ENCODE data around the gene LINS1.

LINS1 gene

DNA sequence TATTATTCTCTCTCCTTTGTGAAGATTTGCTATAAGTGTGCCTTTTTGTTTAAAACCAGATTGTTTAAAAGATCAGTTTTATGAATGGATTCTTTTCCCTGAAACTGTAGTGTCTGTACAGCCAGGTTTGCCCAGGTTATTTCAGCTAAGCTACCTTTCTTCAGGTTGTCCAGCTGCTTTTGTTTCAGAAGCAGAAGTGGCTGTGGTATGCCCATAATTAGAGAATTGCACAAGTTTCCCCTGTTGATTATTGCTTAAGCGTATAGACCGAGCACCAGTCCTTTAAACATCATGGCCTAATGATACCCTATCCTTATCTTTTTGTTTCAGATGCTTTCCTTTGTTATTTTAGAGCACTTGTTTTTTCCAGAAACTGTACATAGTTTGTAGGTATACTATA lies 10.6 kb upstream of the LINS1 start:
- no peak for DNase-seq (ENCODE audit: extremely low spot score)
- CTCF ChIA-PET: no interaction called here
- TF ChIP-seq ARNT (IDR thresholded peaks at IDR 0.05) (no peak), FOXM1 (IDR thresholded peaks at IDR 0.05; ENCODE audit: borderline replicate concordance) (no peak), BHLHE40 (IDR thresholded peaks at IDR 0.05; ENCODE audit: borderline replicate concordance) (no peak), ZNF384 (IDR thresholded peaks at IDR 0.05) (no peak), NFRKB (IDR thresholded peaks at IDR 0.05) (no peak), ELF4 (IDR thresholded peaks at IDR 0.05) (no peak), SUZ12 (IDR thresholded peaks at IDR 0.05) (no peak), LEF1 (IDR thresholded peaks at IDR 0.05; ENCODE audit: borderline replicate concordance) (no peak)
- TF ChIP-seq, protein P1, sequence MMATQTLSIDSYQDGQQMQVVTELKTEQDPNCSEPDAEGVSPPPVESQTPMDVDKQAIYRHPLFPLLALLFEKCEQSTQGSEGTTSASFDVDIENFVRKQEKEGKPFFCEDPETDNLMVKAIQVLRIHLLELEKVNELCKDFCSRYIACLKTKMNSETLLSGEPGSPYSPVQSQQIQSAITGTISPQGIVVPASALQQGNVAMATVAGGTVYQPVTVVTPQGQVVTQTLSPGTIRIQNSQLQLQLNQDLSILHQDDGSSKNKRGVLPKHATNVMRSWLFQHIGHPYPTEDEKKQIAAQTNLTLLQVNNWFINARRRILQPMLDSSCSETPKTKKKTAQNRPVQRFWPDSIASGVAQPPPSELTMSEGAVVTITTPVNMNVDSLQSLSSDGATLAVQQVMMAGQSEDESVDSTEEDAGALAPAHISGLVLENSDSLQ (IDR thresholded peaks at IDR 0.05): no peak
- POLR2A ChIA-PET: no interaction called here

DNA sequence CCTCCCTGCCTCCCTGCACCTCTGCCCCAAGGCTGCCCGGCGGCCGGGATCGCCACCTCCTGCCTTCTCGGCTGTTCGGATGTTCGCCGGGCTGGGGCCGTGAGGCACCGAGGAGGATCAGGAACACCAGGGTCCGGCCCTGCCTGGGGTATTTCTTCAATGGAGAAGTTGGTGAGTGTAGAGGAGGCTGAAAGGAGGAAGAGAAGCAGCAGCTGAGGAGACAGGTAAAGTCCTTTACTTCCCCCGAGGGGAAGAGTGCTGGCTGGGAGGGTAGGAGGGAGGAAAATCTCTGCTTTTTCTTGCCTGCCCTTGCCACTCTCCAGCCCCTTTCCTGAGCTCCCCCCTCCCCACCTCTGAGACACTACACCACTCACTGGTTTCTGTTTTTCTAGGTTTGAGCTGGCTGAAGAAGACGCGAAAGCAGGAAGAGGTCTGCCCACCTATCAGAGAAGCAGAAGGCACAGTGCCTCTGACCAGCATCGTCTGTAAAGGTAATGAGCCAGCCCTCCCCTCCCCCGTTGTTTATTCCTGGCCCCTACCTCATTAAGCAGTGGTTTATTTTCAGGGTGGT lies 924 bp upstream of the LINS1 start:
- TF ChIP-seq SUZ12 (IDR thresholded peaks at IDR 0.05) (no peak), ARNT (IDR thresholded peaks at IDR 0.05) (no peak), SP1 (IDR thresholded peaks at IDR 0.05) (no peak), L3MBTL2 (conservative IDR thresholded peaks at IDR 0.05) (no peak), CTBP1 (IDR thresholded peaks at IDR 0.05; ENCODE audit: borderline replicate concordance) (no peak), ZNF384 (IDR thresholded peaks at IDR 0.05) (no peak), ELF4 (IDR thresholded peaks at IDR 0.05) (no peak), FOXK2 (IDR thresholded peaks at IDR 0.05) (no peak), NFRKB (IDR thresholded peaks at IDR 0.05) (no peak), TARDBP (IDR thresholded peaks at IDR 0.05) (no peak), HDGF (IDR thresholded peaks at IDR 0.05; ENCODE audit: borderline replicate concordance) (no peak), FOXM1 (IDR thresholded peaks at IDR 0.05; ENCODE audit: borderline replicate concordance) (no peak), FOXA1 (IDR thresholded peaks at IDR 0.05) (no peak), LEF1 (IDR thresholded peaks at IDR 0.05; ENCODE audit: borderline replicate concordance) (no peak)
- TF ChIP-seq, protein P1 (IDR thresholded peaks at IDR 0.05): no peak
- ChIA-PET POLR2A (interaction anchor here (0.6 to 1.9 kb wide), 11 partner anchors 12 to 1101 kb away, joined by 3 to 11 read pairs (median 4); partner anchors contain the start of gene ADAMTS17), CTCF (interaction anchor here (0.9 to 1.6 kb wide), 2 partner anchors 253 to 261 kb away, joined by 4 read pairs; partner anchors contain the start of gene ADAMTS17)
- DNase-seq (ENCODE audit: extremely low spot score): peak; percentile 26

GRCh38 chr15:100601617-100602063 lies 344 bp downstream of the LINS1 start:
- DNase-seq (ENCODE audit: extremely low spot score): peak; percentile 56
- ChIA-PET POLR2A (interaction anchor here (0.7 to 1.9 kb wide), 12 partner anchors 8 to 1103 kb away, joined by 3 to 11 read pairs (median 4); partner anchors contain the start of gene ADAMTS17), CTCF (no interaction called here)
- TF ChIP-seq FOXA1 (IDR thresholded peaks at IDR 0.05) (no peak), FOXM1 (IDR thresholded peaks at IDR 0.05; ENCODE audit: borderline replicate concordance) (no peak), LEF1 (IDR thresholded peaks at IDR 0.05; ENCODE audit: borderline replicate concordance) (no peak), NFRKB (IDR thresholded peaks at IDR 0.05) (no peak), SUZ12 (IDR thresholded peaks at IDR 0.05) (no peak), TARDBP (IDR thresholded peaks at IDR 0.05) (no peak), SP1 (IDR thresholded peaks at IDR 0.05) (no peak), ELF4 (IDR thresholded peaks at IDR 0.05) (no peak), L3MBTL2 (conservative IDR thresholded peaks at IDR 0.05) (no peak), ZNF384 (IDR thresholded peaks at IDR 0.05) (no peak)

DNA sequence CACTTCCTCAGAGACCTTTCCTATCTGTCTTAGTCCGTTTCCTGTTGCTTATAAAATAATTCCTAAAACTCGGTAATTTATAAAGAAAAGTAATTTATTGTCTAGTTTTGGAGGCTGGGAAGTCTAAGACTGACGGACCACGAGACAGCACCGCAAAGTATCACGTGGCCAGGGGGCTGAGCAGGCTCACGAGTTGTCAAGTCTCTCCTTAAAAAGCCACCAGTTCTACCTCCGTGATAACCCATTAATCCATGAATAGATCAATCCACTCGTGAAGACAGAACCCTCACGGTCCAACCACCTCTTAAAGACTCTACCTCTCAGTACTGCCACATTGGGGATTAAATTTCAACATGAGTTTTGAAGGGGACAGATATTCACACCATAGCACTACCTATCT lies 821 bp downstream of the LINS1 start:
- peak; percentile 26 for DNase-seq (ENCODE audit: extremely low spot score)
- ChIA-PET POLR2A (interaction anchor here (1.4 kb wide), 1 partner anchor 24 kb away, joined by 7 read pairs; no protein-coding TSS in a partner anchor), CTCF (interaction anchor here (1.0 kb wide), 1 partner anchor 407 kb away, joined by 3 read pairs; no protein-coding TSS in a partner anchor)
- TF ChIP-seq, protein P1 (IDR thresholded peaks at IDR 0.05): no peak
- peak; percentile 51 for TF ChIP-seq L3MBTL2 (conservative IDR thresholded peaks at IDR 0.05)

DNA sequence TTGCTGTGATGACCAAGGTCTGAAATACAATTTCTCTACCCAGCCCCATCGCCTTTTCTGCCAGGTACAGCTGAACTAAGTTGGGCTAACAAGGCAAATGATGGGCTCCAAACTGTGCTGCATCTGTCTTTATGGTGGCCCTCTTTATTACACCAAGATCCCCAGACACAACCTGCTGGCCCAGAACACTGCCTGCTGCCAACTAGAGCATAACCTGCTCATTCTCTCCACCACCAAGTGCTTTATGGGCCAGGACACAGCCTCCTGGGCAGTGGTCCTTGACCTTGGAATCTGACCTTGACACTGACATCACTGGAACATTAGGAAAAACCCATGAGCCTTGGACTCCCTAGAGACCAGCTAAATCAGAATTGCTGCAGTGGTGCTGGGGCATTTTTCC lies 3.3 kb downstream of the LINS1 start:
- DNase-seq (ENCODE audit: extremely low spot score): no peak
- no peak for TF ChIP-seq LEF1 (IDR thresholded peaks at IDR 0.05; ENCODE audit: borderline replicate concordance)
- no peak for TF ChIP-seq BHLHE40 (IDR thresholded peaks at IDR 0.05; ENCODE audit: borderline replicate concordance)
- no peak for TF ChIP-seq L3MBTL2 (conservative IDR thresholded peaks at IDR 0.05)
- no peak for TF ChIP-seq ZNF384 (IDR thresholded peaks at IDR 0.05)
- TF ChIP-seq ARNT (IDR thresholded peaks at IDR 0.05): no peak
- TF ChIP-seq, protein P1 (IDR thresholded peaks at IDR 0.05): no peak
- no peak for TF ChIP-seq FOXA1 (IDR thresholded peaks at IDR 0.05)
- TF ChIP-seq HDGF (IDR thresholded peaks at IDR 0.05; ENCODE audit: borderline replicate concordance): no peak
- TF ChIP-seq TARDBP (IDR thresholded peaks at IDR 0.05): no peak
- no peak for TF ChIP-seq SP1 (IDR thresholded peaks at IDR 0.05)
- POLR2A ChIA-PET: no interaction called here
- CTCF ChIA-PET: no interaction called here

DNA sequence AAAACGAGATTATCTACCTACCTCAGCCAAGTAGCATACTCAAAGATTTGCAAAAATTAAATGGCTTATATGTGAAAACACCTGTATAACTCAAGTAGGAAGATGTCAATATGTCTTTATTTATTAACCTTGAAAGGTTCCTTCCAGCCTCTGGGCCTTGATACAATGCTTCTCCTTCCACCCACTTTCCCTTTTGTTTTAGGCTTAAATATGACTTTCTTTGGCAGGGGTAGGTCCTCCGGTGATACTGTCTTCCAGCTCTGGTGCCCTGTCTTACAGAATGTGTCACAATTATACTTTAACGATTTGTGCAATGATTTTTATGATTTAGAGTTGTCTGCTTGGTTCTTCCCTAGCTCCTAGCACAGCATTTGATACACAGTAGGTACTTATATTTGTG lies 4.1 kb downstream of the LINS1 start:
- no peak for DNase-seq (ENCODE audit: extremely low spot score)
- POLR2A ChIA-PET: no interaction called here
- TF ChIP-seq LEF1 (IDR thresholded peaks at IDR 0.05; ENCODE audit: borderline replicate concordance): no peak
- TF ChIP-seq TARDBP (IDR thresholded peaks at IDR 0.05): no peak
- TF ChIP-seq FOXM1 (IDR thresholded peaks at IDR 0.05; ENCODE audit: borderline replicate concordance): no peak
- no peak for TF ChIP-seq CTBP1 (IDR thresholded peaks at IDR 0.05; ENCODE audit: borderline replicate concordance)
- TF ChIP-seq, protein P1 (IDR thresholded peaks at IDR 0.05): no peak
- no peak for TF ChIP-seq HDGF (IDR thresholded peaks at IDR 0.05; ENCODE audit: borderline replicate concordance)
- TF ChIP-seq FOXA1 (IDR thresholded peaks at IDR 0.05): no peak
- no peak for TF ChIP-seq FOXK2 (IDR thresholded peaks at IDR 0.05)
- CTCF ChIA-PET: no interaction called here
